SK-N-SH (cell line): ENCODE data around the gene THOC6. TPM values are rescaled to one million over a fixed set of nuclear protein-coding genes. Genes with fewer than 3 reads are reported as not detected.

Experiments used
- CTCF ChIA-PET: fragments of 300-600, 350-600 bp; formaldehyde crosslinking; extraction: SDS; loops from one replicate; lab custom pipeline; 2021; lab: Yijun Ruan, JAX
- POLR2A ChIA-PET: fragments of 350-600 bp; sonication (Branson Sonifier 250); formaldehyde crosslinking; extraction: SDS; loops from one replicate; lab custom pipeline; 2020; ENCODE audit warnings: antibody characterized with exemption, inconsistent platforms; lab: Yijun Ruan, JAX
- DNase-seq: peaks from one replicate; pipeline ENCODE4 v3.0.0; 2012
- H2AFZ ChIP-seq: fragments of 200-600 bp; sonication (generic); 2 replicates; pipeline ENCODE4 v1.8.1; 2016; ENCODE audit warnings: antibody characterized with exemption, mild to moderate bottlenecking, low read depth
- H3F3A ChIP-seq: fragments of 200-600 bp; sonication (generic); replicated peaks from 2 replicates; pipeline ENCODE3; 2016; ENCODE audit warnings: antibody characterized with exemption, mild to moderate bottlenecking; ENCODE audit not compliant: insufficient read depth
- H3K27ac ChIP-seq, 2 experiments: fragments of 200-500 bp in 1 of 2; fragments of 200-600 bp in 1 of 2; sonication (Bioruptor generic) in 1 of 2; sonication (generic), shearing (Covaris generic) in 1 of 2; 2 replicates each; pipeline versions ENCODE4 v1.5.1 to v1.6.1; 2014 to 2016; ENCODE audit warnings: low read depth in 2 of 2, inconsistent platforms in 1 of 2, low read length in 1 of 2, mild to moderate bottlenecking in 1 of 2, mixed read lengths in 1 of 2
- H3K27me3 ChIP-seq: fragments of 200-600 bp; sonication (generic), shearing (Covaris generic); 2 replicates; pipeline ENCODE4 v1.6.1; 2016; ENCODE audit warnings: mixed run types; ENCODE audit not compliant: insufficient read depth
- H3K36me3 ChIP-seq, 2 experiments: fragments of 200-500 bp in 1 of 2; fragments of 200-600 bp in 1 of 2; sonication (Bioruptor generic) in 1 of 2; sonication (generic) in 1 of 2; replicated peaks in 1 of 2; 2 replicates each; pipeline versions ENCODE3 to v1.5.1; 2014 to 2016; ENCODE audit warnings: low read length in 1 of 2, mild to moderate bottlenecking in 1 of 2; ENCODE audit not compliant: insufficient read depth in 2 of 2, control insufficient read depth in 1 of 2
- H3K4me1 ChIP-seq, 2 experiments: fragments of 200-500 bp in 1 of 2; fragments of 200-600 bp in 1 of 2; sonication (Bioruptor generic) in 1 of 2; sonication (generic), shearing (Covaris generic) in 1 of 2; 2 replicates each; pipeline versions ENCODE4 v1.5.1 to v1.6.1; 2014 to 2016; ENCODE audit warnings: low read depth in 1 of 2, low read length in 1 of 2, mixed run types in 1 of 2; ENCODE audit not compliant: insufficient read depth in 2 of 2, control insufficient read depth in 1 of 2
- H3K4me2 ChIP-seq: fragments of 200-600 bp; sonication (generic), shearing (Covaris generic); 2 replicates; pipeline ENCODE4 v1.6.1; 2017; ENCODE audit warnings: mixed run types
- H3K4me3 ChIP-seq, 2 experiments: fragments of 200-500 bp in 1 of 2; fragments of 200-600 bp in 1 of 2; sonication (Bioruptor generic) in 1 of 2; sonication (generic), shearing (Covaris generic) in 1 of 2; 2 replicates each; pipeline versions ENCODE4 v1.5.1 to v1.8.1; 2014 to 2016; ENCODE audit warnings: low read depth in 2 of 2, inconsistent platforms in 1 of 2, low read length in 1 of 2, mild to moderate bottlenecking in 1 of 2, mixed read lengths in 1 of 2, moderate library complexity in 1 of 2
- H3K79me2 ChIP-seq: fragments of 200-600 bp; sonication (generic); 2 replicates; pipeline ENCODE4 v1.8.1; 2017; ENCODE audit warnings: mild to moderate bottlenecking; ENCODE audit not compliant: insufficient read depth
- H3K9ac ChIP-seq: fragments of 200-600 bp; sonication (generic); 2 replicates; pipeline ENCODE4 v1.6.1; 2017; ENCODE audit warnings: mixed run types
- H3K9me2 ChIP-seq: fragments of 200-600 bp; sonication (generic); 2 replicates; pipeline ENCODE4 v1.6.1; 2017; ENCODE audit warnings: mixed run types
- H3K9me3 ChIP-seq: fragments of 200-600 bp; sonication (generic); 2 replicates; pipeline ENCODE4 v1.6.1; 2017; ENCODE audit warnings: mixed run types, mild to moderate bottlenecking, moderate library complexity
- H4K20me1 ChIP-seq: fragments of 200-600 bp; sonication (generic); 2 replicates; pipeline ENCODE4 v1.6.1; 2017; ENCODE audit warnings: mild to moderate bottlenecking, mixed run types; ENCODE audit not compliant: insufficient read depth
- CHD2 ChIP-seq: fragments of 150-350 bp; IDR thresholded peaks from 2 replicates; pipeline ENCODE4 v1.6.1; 2018; ENCODE audit warnings: low read length; ENCODE audit not compliant: partially characterized antibody
- ELF1 ChIP-seq: IDR thresholded peaks from 2 replicates; pipeline ENCODE4 v1.4.0; 2012
- EZH2phosphoT487 ChIP-seq: fragments of 200-600 bp; sonication (generic); IDR thresholded peaks from 2 replicates; pipeline ENCODE4 v1.6.1; 2017; ENCODE audit warnings: low read depth, mixed run types, mild to moderate bottlenecking, antibody characterized with exemption, moderate library complexity, borderline replicate concordance
- FOSL2 ChIP-seq: IDR thresholded peaks from 2 replicates; pipeline ENCODE4 v1.4.0; 2012; ENCODE audit warnings: low read depth, mild to moderate bottlenecking, moderate library complexity, borderline replicate concordance
- FOXJ3 ChIP-seq: sonication (generic); formaldehyde crosslinking; IDR thresholded peaks from 2 replicates; pipeline ENCODE4 v1.5.1; 2020; ENCODE audit warnings: mild to moderate bottlenecking, missing genetic modification reagents
- FOXM1 ChIP-seq: IDR thresholded peaks from 2 replicates; pipeline ENCODE4 v1.4.0; 2012; ENCODE audit warnings: low read depth, mild to moderate bottlenecking
- GATA2 ChIP-seq: sonication (generic); formaldehyde crosslinking; IDR thresholded peaks from 2 replicates; pipeline ENCODE4 v1.5.0; 2020; ENCODE audit warnings: mild to moderate bottlenecking, missing genetic modification reagents
- IRF3 ChIP-seq: fragments of 150-350 bp; IDR thresholded peaks from 2 replicates; pipeline ENCODE4 v1.6.1; 2016; ENCODE audit warnings: mild to moderate bottlenecking, low read depth, low read length
- MAX ChIP-seq: IDR thresholded peaks from 2 replicates; pipeline ENCODE4 v1.4.0; 2012; ENCODE audit warnings: low read depth
- MEF2A ChIP-seq: IDR thresholded peaks from 2 replicates; pipeline ENCODE4 v1.4.0; 2012; ENCODE audit warnings: low read depth, borderline replicate concordance
- MXI1 ChIP-seq: IDR thresholded peaks from 2 replicates; pipeline ENCODE4 v1.6.1; 2012; ENCODE audit warnings: mild to moderate bottlenecking, low read depth, low read length, improper control_type of control experiment
- NFIC ChIP-seq: IDR thresholded peaks from 2 replicates; pipeline ENCODE4 v1.4.0; 2012; ENCODE audit warnings: borderline replicate concordance
- NRF1 ChIP-seq: IDR thresholded peaks from 2 replicates; pipeline ENCODE4 v1.6.1; 2012; ENCODE audit warnings: low read depth, mild to moderate bottlenecking, low read length
- PBX3 ChIP-seq: IDR thresholded peaks from 2 replicates; pipeline ENCODE4; 2012
- SIN3A ChIP-seq: IDR thresholded peaks from 2 replicates; pipeline ENCODE4 v1.6.1; 2012; ENCODE audit warnings: low read depth, mild to moderate bottlenecking, low read length, moderate library complexity, borderline replicate concordance
- SMC3 ChIP-seq: IDR thresholded peaks from 2 replicates; pipeline ENCODE4 v1.6.1; 2012; ENCODE audit warnings: low read depth, low read length, improper control_type of control experiment
- TCF12 ChIP-seq: IDR thresholded peaks from 2 replicates; pipeline ENCODE4 v1.4.0; 2012
- TEAD4 ChIP-seq: IDR thresholded peaks from 2 replicates; pipeline ENCODE4 v1.4.0; 2012; ENCODE audit warnings: mild to moderate bottlenecking, borderline replicate concordance; ENCODE audit not compliant: insufficient read depth
- USF2 ChIP-seq: fragments of 150-350 bp; IDR thresholded peaks from 2 replicates; pipeline ENCODE4 v1.6.1; 2017; ENCODE audit warnings: antibody characterized with exemption, low read length, low read depth, borderline replicate concordance
- YY1 ChIP-seq: IDR thresholded peaks from 2 replicates; pipeline ENCODE4 v1.4.0; 2012; ENCODE audit warnings: low read depth, mild to moderate bottlenecking
- WGBS: methylation state at CpG from one replicate; pipeline ENCODE4 v1.1.6; 2017; ENCODE audit warnings: low lambda C conversion rate; 5-methylcytosine and 5-hydroxymethylcytosine counted together
- polyA plus RNA-seq, 3 experiments: library from polyadenylated mRNA; depleted of rRNA; stranded (reverse); fragments of >200 nt; gene quantifications; 2 replicates each; pipeline ENCODE4 v1.2.3, GENCODE V29; 2012

The THOC6 gene
- polyA plus RNA-seq, 1 of the 3 experiments (the other 2 are of a cell fraction) = 37.7 TPM

GRCh38 chr16:3004781-3005284, 19.0 kb upstream of the THOC6 start:
- no peaks in the 10 kb centered on the region for H3K9me3 ChIP-seq
- POLR2A ChIA-PET = interaction anchor here (1.9 kb wide), 1 partner anchor 15 kb away, joined by 8 read pairs; the partner anchor contains the start of gene TNFRSF12A
- CTCF ChIA-PET = interaction anchor here (4.4 to 8.2 kb wide), 2 partner anchors 16 to 25 kb away, joined by 62 to 72 read pairs; partner anchors contain the start of genes CLDN6, HCFC1R1, THOC6 and TNFRSF12A
- DNase-seq = peak; percentile 58
- peaks cover 0 to 3% of the 10 kb centered on the region in 2 experiments; a peak in 1 of 4 replicates for H3K4me1 ChIP-seq
- no peak overlapping the region for H3K9ac ChIP-seq
- no peaks in the 10 kb centered on the region for H3K79me2 ChIP-seq
- no peaks in the 10 kb centered on the region for H3K36me3 ChIP-seq
- peaks cover 6% of the 10 kb centered on the region for H3F3A ChIP-seq
- peak overlapping the region in 1 of 2 experiments; percentile 51; a peak in 1 of 4 replicates for H3K27ac ChIP-seq
- 48% methylated on average over 19 of the region's 25 CpGs for WGBS
- no peak overlapping the region; the same call in 1 of the 2 replicates for H3K4me2 ChIP-seq
- H3K4me3 ChIP-seq = peak overlapping the region in 1 of 2 experiments; percentile 47; a peak in 2 of 4 replicates
- H3K27me3 ChIP-seq = no peaks in the 10 kb centered on the region
- no peaks in the 10 kb centered on the region for H3K9me2 ChIP-seq
- H4K20me1 ChIP-seq = no peaks in the 10 kb centered on the region
- no peak overlapping the region for H2AFZ ChIP-seq
- no peak for TF ChIP-seq YY1
- TF ChIP-seq FOXJ3 = no peak
- no peak for TF ChIP-seq FOXM1
- no peak for TF ChIP-seq MAX
- no peak for TF ChIP-seq MXI1
- no peak for TF ChIP-seq CHD2
- TF ChIP-seq MEF2A = no peak
- no peak for TF ChIP-seq IRF3
- no peak for TF ChIP-seq NRF1
- no peak for TF ChIP-seq ELF1
- no peak for TF ChIP-seq NFIC

GRCh38 chr16:3007059-3007956, 16.5 kb upstream of the THOC6 start:
- ChIA-PET CTCF (interaction anchor here (1.0 to 8.2 kb wide), 5 partner anchors 13 to 124 kb away, joined by 3 to 72 read pairs (median 6); partner anchors contain the start of genes CLDN6, HCFC1R1, THOC6 and TNFRSF12A), POLR2A (no interaction called here)
- no peak for DNase-seq
- no peaks in the 10 kb centered on the region for H4K20me1 ChIP-seq
- H3K9me3 ChIP-seq = no peaks in the 10 kb centered on the region
- WGBS = 76% methylated on average over 9 of the region's 13 CpGs
- no peak overlapping the region for H3K4me3 ChIP-seq
- H3K9ac ChIP-seq = no peak overlapping the region
- no peaks in the 10 kb centered on the region for H3K9me2 ChIP-seq
- TF ChIP-seq TEAD4 (no peak), PBX3 (no peak), FOXM1 (no peak), IRF3 (no peak), FOSL2 (no peak), EZH2phosphoT487 (no peak), FOXJ3 (no peak), SIN3A (no peak), SMC3 (no peak), CHD2 (no peak), GATA2 (CRISPR knock-in tag) (no peak), TCF12 (no peak), USF2 (no peak)
- no peaks in the 10 kb centered on the region for H3K79me2 ChIP-seq
- H3K4me2 ChIP-seq = no peak overlapping the region
- H3K36me3 ChIP-seq = no peaks in the 10 kb centered on the region
- H3K4me1 ChIP-seq = peaks cover 0 to 3% of the 10 kb centered on the region in 2 experiments; a peak in 1 of 4 replicates
- H3K27ac ChIP-seq = no peak overlapping the region
- no peaks in the 10 kb centered on the region for H3F3A ChIP-seq
- H3K27me3 ChIP-seq = no peaks in the 10 kb centered on the region
- no peak overlapping the region for H2AFZ ChIP-seq
